SIG-M5 treated with dmso at 0.1 percent for 504 hours (cell line): Measurements from ENCODE around the gene KRT3.

Experiments used
- DNase-seq: peaks from one replicate; lab custom pipeline; 2025; ENCODE audit not compliant: unreplicated experiment; lab: John Stamatoyannopoulos, UW

KRT3 gene

DNA sequence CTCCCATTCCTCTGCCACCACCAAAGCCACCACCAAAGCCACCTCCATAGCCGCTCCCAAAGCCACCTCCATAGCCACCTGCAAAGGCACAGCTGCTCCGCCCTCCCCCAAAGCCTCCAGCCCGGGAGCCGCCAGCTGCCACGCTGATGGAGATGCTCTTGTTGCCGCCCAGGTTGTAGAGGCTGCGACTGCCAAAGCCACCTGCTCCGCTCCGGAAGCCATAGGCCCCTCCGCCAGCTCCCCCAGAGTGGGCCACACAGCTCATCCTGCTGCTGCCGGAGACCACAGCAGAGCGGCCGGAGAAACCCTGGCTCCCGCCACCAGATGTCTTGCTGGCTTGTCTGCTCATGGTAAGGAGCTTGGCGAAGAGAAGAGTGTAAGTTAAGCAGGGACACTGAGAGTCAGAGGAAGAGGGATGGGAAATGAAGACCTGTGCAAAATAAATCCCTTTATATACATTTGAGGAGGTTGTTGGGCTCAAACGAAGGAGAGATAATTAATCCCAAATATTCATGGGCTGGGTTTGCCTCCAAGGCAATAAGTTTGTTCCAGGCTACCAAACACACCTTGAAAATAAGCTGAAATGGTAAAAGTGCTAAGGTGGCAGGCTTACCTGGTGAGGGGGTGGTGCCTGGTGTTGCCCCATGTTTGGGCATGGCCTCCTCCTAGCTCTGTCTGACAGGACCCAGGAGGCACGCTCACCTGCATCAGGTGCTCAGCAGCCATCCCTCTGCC, at the start of gene KRT3:
KRT3 (minus strand) TSS at position 424 of the 735 bp plus-strand sequence; CDS start at position 349, 75 bp downstream.
- DNase-seq, result no peak

DNA sequence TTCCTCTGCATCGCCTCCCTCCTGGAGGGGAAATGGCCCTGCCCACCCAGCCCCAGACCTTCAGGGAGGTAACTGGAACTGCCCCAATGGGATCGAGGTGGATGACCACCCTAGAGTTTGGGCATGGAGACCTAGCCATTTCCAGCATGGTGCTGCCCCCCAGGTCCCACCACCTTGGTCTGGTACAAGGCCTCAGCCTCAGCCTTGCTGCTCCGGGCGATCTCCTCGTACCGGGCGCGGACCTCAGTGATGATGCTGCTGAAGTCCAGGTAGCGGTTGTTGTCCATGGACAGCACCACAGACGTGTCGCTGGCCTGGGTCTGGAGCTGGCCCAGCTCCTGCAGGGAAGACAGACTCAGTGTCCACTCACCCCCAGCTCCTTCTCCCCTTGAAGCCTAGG, 48.5 kb upstream of the KRT3 start:
- no peak for DNase-seq

DNA sequence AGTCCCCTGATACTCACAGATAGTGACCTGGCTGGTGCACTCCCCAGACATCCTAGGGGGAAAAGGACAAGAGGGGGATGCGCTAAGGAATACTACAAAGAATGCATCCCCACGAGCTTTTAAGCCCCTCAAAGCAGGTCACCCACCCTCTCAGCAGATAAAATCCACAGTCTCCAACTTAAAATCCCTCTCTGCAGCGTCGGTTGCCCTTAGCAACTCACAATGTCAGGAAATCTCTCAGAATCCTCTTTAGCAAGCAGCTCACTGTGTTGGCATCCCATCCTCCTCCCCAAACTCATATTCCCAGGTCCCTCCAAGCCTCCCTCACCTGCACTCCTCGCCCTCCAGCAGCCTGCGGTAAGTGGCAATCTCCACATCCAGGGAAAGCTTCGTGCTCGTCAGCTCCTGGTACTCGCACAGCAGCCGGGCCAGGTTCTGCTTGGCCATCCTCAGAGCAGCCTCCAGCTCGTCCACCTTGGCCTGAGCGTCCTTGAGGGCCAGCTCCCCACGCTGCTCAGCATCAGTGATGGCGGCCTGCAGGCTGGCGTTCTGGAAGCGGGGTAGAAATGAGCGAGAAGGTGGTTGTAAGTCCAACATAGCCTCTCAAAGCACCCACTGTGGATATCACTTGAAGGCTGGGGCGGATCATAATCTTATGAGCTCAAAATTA, 43.7 kb upstream of the KRT3 start:
- no peak for DNase-seq

DNA sequence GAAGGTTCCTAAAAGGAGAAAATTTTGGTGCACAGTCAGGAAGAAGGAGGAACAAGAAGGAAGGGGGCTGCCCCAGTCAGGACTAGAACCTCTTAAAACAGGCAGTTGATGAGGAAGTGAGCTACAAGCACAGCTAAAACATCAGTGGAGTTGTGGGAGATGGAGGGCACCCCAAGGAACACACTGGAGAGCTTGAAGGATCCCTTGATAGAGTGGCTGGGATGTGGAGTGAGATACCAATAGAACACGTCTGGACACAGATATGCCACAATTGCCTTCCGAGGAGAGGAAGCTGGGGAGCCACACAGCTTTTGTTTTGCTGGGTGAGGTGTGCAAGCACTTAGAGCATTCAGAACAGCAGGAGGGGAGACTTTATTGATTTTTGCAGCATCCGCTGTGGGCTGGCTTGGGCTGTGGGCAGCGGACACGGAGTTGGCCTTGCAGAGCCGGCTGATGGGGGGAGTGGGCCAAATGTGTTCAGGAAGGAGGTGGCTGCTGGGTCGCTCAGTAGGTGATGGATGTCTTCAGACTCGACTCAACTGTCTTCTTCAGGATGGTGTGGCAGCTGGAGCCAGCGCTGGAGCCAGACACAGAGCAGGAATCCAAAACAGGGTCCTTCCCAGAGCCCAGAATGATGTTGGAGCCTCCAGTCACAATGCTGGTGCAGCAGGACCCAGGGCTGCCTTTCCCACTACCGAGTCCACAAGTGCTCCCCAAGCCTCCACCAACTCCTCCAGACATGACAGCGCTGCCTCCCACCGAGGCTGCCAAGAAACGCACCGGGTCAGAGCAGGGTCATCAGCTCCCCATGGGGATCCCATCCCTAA, 42.9 kb upstream of the KRT3 start:
- DNase-seq, result no peak

DNA sequence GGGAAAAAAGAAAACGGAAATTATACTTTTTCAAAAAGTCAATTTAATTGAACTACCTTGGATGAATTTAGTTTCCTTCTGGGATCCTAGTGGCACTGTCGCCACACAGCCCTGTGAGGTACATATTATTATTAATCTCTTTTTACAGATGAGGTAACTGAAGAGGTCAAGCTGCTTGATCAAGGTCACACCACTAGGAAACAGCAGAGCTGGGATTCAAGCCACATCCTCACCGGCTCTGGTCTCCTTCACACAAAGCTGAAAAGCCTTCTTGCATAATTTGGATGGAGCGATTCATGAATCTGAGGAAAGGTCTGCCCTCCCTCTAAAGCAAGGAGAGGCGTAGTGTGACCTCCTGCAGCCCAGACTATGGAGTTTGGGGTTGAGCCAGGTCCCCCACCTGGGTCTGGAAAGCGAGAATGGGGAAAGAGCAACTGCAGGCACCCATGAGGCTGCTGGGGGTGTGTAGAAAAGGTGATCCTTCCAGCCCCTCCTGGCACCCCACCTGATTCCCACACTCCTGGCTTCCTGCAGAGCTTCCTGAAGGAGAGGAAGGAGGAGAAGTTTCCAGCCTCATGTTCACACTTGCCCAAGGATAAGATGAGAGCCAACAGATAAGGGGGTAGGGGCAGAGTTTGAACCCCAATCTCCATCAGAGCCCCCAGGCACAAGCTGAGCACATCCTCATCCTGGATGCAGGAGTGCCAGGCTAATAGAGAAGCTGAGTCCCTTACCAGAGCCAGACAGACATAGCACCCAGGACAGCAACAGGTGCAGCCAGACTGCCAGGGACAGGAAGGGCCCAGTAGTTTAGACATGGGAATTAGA, 42.1 kb upstream of the KRT3 start:
- no peak for DNase-seq

DNA sequence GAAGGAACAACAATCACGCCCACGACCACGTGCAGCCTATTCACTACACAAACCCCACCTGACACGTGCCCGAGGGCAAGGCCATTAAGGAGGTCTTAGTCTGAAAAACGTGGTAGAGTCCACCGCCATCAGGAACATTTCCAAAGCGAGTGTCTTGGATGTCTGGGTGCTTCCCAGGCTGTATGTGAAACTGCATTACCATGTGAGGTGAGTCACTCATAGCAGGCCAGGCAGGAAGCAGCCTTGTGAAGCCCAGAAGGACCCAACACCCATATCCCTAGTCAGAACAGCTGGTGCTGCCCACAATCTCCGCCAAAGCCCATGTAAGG, 41.5 kb upstream of the KRT3 start:
- no peak for DNase-seq

DNA sequence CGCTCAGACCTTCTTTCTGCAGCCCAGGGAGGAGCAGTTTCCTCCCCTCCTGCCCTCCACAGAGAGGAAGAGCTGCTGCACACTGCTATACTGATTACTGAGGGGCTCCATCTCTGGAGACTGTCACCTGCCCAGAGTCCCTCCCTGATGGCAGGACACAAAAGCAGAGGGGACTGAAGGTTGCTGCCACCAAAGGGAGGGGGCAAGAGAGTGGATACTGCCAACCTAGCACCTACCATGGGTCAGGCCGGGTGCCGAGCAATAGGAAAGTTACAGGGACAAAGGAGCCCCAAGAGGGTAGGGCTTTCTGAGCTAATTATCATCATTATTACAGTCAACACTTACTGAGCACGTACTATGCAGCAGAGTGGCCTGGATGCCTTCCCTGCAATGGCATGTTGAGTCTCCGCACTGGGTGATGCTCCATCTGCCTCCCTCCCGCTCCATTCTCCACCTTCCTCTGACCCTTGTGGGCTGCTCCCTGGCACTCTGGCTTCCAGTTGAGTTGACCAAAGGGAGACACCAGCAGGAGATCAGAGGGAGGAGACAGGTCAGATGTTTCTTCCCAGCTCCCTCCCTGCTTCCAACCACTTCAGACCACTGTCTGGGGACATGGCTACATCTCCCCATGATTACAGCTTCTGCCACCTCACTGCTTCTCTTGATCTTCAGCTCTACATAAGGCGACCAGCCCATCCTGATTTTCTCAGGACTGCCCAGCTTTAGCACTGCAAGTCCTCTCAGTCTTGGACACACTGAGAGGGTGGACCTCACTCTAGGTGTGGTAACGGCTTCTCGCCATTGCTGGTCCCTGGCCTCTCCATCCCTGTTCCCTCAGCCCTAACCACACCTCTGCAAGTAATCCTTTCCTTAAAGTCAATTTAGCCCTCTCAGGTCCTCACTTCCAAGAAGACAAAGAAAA, 40.8 kb upstream of the KRT3 start:
- DNase-seq, result no peak

DNA sequence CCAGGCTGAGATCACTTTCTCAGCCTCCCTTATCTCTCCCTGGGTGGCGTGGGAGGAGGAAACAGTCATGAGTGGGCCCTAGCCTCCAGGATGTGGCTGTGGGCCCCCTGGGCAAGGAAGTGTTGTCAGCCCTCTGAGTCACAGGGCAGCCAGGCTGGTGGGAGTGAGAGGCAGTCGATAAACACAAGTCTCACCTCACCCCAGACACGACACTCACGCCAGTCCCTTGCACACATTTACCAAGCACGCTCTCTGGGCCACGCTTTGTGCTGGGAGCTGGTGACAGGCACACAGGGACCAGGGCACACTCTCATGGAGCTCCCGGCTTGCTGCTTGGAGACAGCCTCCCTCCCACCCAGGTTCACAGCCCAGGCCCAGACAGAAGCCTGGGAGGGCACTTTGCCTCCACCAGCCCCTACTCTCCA, 40.1 kb upstream of the KRT3 start:
- no peak for DNase-seq

DNA sequence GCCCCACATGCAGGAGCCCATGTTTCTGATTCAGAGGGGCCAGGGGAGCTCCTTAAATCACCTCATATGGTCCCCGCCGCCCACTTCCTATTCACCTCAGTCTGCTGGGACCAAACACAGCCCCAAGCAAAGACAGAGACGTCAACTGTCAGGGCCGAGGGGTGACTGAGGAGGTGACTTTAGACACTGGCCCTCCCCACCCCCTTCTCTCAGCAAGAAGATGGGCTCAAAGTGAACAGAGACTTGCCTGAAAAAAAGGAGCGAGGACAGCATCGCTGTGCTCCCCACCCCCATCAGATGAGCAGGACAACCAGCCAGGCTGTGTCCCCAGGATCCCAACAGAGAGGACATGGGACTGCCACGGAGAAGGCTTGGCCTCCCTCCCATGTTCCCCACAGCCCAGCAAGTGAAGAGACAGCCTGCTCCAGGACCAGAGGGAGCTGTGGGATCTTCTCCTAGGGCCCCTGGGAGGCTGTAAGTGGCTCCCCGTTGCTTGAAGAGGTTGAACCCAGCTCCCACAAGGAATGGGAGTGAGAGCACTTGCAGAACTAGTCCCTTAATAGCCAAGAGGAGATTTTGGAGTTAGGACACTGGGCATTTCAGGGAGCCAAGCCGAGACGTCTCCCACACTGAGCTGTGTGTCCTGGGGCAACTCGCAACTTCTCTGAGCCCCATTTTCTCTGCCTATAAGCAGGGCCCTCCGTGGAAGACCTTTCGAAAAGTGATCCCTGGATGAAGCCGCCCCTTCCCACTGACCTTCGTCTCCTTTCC, 39.5 kb upstream of the KRT3 start:
- no peak for DNase-seq

DNA sequence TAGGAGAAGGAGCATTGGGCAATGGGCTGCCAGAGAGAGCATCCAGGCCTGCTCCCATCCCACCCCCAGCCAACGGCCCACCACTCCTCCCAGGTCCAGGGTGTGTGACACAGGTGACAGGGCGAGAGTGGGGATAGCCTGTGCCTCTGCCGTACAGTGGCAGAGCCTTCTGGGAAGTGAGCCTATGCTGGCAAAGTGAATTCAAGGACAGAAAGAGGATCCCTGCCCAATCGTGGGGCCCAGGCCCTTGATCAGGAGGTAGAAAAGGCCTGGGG, 38.7 kb upstream of the KRT3 start:
- DNase-seq, result no peak

DNA sequence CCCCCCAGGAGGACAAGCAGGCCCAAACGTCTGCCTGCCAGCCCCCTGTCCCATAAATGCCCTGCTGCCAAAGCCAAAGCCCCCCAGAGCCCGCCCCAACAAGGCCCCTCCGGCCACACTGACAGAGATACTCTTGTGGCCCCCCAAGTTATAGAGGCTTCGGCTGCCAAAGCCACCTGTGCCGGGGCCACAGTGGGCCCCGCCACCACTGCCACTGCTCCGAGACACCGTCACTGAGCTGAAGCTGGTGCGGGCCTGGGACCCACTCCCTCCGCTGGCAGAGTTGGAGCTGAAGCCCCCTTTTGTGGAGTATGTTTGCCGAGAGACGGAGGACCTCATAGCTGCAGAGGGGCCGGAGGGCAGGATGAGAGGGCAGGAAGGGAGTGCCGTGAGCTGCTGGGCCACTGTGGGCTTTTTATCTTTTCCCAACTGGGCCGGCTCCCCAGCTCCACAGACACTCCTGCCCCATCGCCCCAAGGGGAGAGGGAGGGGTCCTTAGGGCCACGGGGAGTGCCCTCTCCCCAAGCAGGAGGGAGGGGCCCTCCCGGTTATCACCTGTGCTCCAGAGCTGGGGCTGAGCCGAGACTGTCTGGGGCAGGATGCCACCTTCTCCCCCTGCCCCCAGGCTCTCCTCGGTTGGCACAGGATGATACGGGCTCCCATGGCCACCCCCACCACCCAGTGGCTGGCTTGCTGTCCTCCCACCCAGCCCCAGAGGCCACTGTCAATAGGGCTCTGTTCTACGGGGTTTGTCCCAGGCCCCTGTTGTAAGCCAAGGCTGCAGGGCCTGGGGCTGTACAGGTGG, 38.2 kb upstream of the KRT3 start, which contains the start of gene KRT79:
KRT79 (minus strand) TSS at position 390 of the 805 bp plus-strand sequence; CDS start at position 339, 51 bp downstream.
- no peak for DNase-seq

DNA sequence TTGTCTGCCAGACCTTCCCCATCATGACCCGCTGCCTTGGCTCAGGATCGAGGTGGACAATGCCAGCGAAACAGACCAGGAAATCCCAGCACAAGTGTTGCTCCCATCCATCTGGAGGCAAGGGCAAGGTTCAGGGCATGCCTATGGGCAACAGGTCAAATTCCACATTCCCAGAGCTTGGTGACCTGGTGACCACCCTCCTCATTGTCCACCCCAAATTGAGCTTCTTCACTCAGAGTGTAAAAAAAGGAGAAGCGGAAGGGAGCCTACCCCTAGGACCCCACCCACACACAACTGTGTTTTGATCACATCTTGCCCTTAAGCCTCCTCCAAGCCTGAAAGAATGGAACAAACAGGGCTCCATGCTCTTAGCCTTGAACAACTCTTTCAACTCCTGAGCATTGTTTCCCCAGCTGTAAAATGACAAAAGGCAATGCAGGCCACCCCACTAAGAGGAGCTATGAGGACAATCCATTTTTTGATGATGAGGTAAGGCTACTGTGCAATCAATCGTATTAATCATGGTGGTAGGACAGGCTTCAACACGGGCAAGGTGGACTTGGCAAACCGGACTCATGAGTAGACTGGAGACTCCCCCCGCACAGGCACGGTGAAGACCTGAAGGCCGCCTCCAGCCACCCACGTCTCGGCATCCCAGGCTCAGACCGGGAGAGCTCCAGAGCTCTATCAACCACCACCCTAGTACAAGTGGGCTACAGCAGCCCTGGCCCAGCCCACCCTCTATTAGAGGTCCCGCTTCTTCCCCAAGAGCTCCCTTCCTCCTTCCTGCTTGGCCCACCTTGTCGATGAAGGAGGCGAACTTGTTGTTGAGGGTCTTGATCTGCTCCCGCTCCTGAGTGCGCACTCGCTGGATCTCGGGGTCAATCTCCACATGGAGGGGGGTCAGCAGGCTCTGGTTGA, 37.3 kb upstream of the KRT3 start:
- no peak for DNase-seq

DNA sequence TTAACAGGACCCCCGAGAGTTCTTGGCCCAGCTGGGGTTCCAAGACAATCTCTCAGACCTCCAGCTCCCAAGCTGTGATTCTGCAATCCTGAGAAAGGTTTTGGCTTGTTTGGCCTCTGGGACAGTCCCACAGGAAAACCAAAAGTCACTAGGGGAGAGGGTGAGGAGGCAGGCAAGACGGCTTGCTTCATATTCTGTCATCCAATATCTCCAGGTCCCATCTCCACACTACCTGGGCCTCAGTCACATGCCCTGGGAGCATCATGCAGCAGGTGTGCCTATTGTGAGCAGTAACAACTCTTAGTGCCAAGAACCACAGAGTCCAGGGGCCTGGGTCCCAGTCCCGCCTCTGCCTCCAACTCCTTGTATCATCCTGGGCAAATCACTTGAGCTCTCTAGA, 36.5 kb upstream of the KRT3 start:
- DNase-seq, result no peak

DNA sequence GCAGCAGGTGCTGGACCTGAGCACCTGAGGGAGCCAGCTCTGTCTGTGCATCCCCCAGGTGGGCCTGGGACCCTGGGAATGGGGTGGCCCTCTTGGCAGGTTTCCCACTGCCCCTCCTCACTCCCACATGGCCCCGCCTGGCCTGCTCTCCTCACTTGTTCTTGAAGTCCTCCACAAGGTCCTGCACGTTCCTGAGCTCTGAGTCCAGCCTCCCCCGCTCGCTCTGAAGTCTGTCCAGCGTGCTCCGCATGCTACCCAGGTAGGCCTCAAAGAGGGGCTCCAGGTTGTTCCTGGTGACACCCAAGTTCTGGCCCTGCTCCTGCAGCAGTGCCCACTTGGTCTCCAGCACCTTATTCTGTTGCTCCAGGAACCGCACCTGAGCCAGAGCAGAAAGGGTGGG, 35.3 kb upstream of the KRT3 start:
- no peak for DNase-seq

DNA sequence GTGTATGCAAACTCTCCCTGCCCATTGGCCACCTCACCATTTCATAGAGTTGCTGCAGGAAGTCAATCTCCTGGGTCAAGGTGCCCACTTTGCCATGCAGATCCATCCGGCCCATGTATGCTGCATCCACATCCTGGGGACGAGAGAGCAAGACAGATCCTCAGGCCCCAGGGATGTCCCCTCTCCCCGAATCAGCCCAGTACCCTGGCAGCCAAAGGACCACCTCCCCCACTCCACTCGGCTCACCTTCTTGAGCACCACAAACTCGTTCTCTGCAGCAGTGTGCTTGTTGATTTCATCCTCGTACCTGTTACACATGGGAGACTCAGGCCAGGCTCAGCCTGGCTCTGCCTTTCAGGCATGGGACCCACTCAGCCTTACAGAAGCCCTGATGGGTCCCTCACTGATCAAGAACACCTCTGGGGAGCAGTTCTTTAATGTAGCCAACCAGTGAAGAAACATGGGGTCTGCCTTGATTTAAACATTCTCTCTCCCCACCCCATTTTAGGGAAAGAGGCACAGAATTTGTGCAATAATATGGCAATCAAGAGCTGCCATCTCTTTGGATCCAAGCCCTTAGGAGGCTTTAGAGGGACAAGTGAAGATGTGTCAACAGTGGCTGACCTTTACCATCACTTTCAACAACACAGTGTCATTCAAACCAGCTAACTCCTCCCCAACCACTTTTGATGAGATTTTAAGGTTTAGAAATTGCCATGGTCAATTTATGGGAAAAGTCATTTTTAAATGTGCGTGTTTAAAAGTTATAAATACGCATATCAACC, 34.3 kb upstream of the KRT3 start:
- no peak for DNase-seq

DNA sequence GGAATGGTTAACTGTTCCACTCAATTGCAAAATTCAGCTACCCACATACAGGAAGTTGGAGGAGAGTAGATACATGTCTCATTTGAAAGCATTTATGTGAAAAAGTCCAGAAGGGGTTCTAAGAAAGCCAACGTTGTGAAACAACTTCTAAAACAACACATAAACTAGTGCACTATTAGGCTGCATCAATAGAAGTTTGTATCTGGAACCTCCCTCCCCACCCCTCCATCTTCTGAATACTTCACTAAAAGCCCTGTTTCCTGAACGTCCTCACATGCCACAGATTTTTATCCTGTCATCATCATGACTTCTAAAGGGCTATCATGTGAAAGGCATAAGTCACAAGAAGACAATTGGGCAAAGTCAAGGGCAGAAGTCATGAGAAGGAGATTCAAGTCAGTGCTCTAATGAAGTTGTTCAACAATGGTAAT, 32.7 kb upstream of the KRT3 start:
- DNase-seq, result no peak

DNA sequence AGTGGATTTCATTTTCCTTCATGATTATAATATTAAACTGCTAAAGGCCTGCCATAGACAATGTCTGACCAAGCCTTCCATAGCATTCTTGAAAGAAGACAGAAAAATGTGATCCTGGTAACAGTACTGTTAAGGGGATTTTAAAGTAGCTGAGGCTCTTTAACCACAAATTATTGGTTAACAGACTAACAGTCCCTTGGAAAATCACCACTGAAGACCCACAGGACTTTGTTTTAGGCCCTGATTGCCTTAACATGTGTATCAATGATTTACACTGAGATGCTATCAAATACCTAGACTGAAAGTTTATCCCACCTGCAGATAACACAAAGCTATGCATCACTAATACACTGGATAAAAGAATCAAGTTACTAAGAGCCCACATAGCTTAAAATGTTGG, 32.2 kb upstream of the KRT3 start:
- no peak for DNase-seq
